ENCODE data around the gene HSPG2. TPM values are rescaled to one million over a fixed set of nuclear protein-coding genes. Genes with fewer than 3 reads are reported as not detected.

HSPG2 gene
- total and polyA plus RNA-seq, 2 of the 13 experiments (the other 11 are each of a cell fraction or from before 2014, with no cell fraction given) = 9.1 to 13.1 TPM

- TF ChIP-seq ZNF10 (CRISPR knock-in tag; IDR thresholded peaks at IDR 0.05; ENCODE audit: borderline replicate concordance, low read depth) (no peak), SIN3A (IDR thresholded peaks at IDR 0.05; ENCODE audit: borderline replicate concordance, low read depth, low read length) (peak; percentile 50; the same call in 1 of the 2 replicates), PAXIP1 (CRISPR knock-in tag; conservative IDR thresholded peaks at IDR 0.05) (peak; percentile 78), MIER2 (CRISPR knock-in tag; IDR thresholded peaks at IDR 0.05) (no peak), ATF7 (IDR thresholded peaks at IDR 0.05) (no peak), ATF7 (CRISPR knock-in tag; IDR thresholded peaks at IDR 0.05) (peak; percentile 82), NR2F1 (CRISPR knock-in tag; IDR thresholded peaks at IDR 0.05) (peak; percentile 62 to 68; a peak in 3 of 4 replicates), HNF4A (CRISPR knock-in tag; IDR thresholded peaks at IDR 0.05) (peak; percentile 53), HNRNPL (IDR thresholded peaks at IDR 0.05; ENCODE audit: low read depth, low read length) (peak; percentile 79), POLR2G (IDR thresholded peaks at IDR 0.05; ENCODE audit: low read depth, low read length) (peak; percentile 62), GTF2F1 (IDR thresholded peaks at IDR 0.05; ENCODE audit: low read length) (no peak), ZBTB3 (CRISPR knock-in tag; IDR thresholded peaks at IDR 0.05; ENCODE audit: borderline replicate concordance, low read depth) (0 out of 2 replicates have a peak, but pooled peaks have one; percentile 48), ZSCAN5A (CRISPR knock-in tag; IDR thresholded peaks at IDR 0.05; ENCODE audit: borderline replicate concordance) (no peak), MXD4 (CRISPR knock-in tag; IDR thresholded peaks at IDR 0.05) (no peak), ZNF512B (CRISPR knock-in tag; IDR thresholded peaks at IDR 0.05; ENCODE audit: borderline replicate concordance) (no peak), PCBP2 (optimal IDR thresholded peaks at IDR 0.05; ENCODE audit: low read depth, low read length, poor library complexity, severe bottlenecking) (no peak)
- TF ChIP-seq, protein P1, sequence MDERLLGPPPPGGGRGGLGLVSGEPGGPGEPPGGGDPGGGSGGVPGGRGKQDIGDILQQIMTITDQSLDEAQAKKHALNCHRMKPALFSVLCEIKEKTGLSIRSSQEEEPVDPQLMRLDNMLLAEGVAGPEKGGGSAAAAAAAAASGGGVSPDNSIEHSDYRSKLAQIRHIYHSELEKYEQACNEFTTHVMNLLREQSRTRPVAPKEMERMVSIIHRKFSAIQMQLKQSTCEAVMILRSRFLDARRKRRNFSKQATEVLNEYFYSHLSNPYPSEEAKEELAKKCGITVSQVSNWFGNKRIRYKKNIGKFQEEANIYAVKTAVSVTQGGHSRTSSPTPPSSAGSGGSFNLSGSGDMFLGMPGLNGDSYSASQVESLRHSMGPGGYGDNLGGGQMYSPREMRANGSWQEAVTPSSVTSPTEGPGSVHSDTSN (CRISPR knock-in tag; IDR thresholded peaks at IDR 0.05) = no peak
- TF ChIP-seq, protein P2, sequence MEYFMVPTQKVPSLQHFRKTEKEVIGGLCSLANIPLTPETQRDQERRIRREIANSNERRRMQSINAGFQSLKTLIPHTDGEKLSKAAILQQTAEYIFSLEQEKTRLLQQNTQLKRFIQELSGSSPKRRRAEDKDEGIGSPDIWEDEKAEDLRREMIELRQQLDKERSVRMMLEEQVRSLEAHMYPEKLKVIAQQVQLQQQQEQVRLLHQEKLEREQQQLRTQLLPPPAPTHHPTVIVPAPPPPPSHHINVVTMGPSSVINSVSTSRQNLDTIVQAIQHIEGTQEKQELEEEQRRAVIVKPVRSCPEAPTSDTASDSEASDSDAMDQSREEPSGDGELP (IDR thresholded peaks at IDR 0.05; ENCODE audit: borderline replicate concordance, low read depth) = peak; percentile 90; the same call in 1 of the 2 replicates
Observed at GRCh38 chr1:21931171-21932093, 5.7 kb downstream of the HSPG2 start (continued).
